H1 (cell line): ENCODE data around the gene DCUN1D3.

Experiments used
- CTCF ChIP-seq, 3 experiments: IDR thresholded peaks; 1 replicate in 2 of 3; 2 replicates in 1 of 3; pipeline versions ENCODE4 v1.5.1 to v1.6.1; 2011; ENCODE audit warnings: low read length in 3 of 3, mild to moderate bottlenecking in 3 of 3, inconsistent platforms in 2 of 3, low read depth in 1 of 3, moderate library complexity in 1 of 3; ENCODE audit not compliant: insufficient read depth in 1 of 3; ENCODE audit errors: control extremely low read depth in 1 of 3
- RFX5 ChIP-seq: IDR thresholded peaks from 2 replicates; pipeline ENCODE4 v1.6.1; 2011; ENCODE audit warnings: low read depth, low read length, improper control_type of control experiment, borderline replicate concordance

DNA sequence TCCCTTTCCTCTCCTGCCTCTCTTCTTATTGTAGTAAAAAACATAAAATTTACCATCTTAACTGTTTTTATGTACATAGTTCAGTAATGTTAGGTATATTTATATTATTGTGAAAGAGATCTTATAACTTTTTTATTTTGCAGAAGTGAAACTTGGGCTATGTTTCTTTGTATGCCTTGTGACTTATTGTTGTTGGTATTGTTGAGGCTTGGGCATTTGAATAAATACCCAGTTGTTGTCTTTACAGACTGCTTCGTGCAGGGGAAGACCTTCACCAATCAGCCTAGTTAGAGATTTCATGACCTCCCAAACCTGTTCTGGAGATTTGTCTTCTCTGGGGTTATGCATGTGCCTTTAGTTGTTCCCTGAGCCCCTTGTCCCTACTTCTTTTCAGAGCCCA lies 61.9 kb downstream of the DCUN1D3 start:
- TF ChIP-seq CTCF (IDR thresholded peaks at IDR 0.05; ENCODE audit: control extremely low read depth in 1 of 3, insufficient read depth in 1 of 3, low read depth in 1 of 3, low read length in 3 of 3): no peak
- no peak for TF ChIP-seq RFX5
